Measurements from ENCODE around the gene CD2AP. TPM values are rescaled to one million over a fixed set of nuclear protein-coding genes. Genes with fewer than 3 reads are reported as not detected.

CD2AP gene
- total RNA-seq, 1 experiment from 2014 or later = 43.8 TPM

GRCh38 chr6:47446669-47447330 is 30.8 kb upstream of the CD2AP start:
- ATAC-seq (no peak), DNase-seq (ENCODE audit: low read depth, low spot score) (no peak)
- peaks cover 0 to 6% of the 10 kb centered on the region in 2 experiments; a peak in 1 of 4 replicates for H3K4me1 ChIP-seq (ENCODE audit: control insufficient read depth in 1 of 2, insufficient read depth in 2 of 2, low read length in 2 of 2)
- H3K4me3 ChIP-seq (replicated peaks in 1 of 2; ENCODE audit: low read depth in 1 of 2, low read length in 2 of 2) = no peak overlapping the region
- no peaks in the 10 kb centered on the region for H3K9me2 ChIP-seq (ENCODE audit: insufficient read depth)
- no TSS peak for BruUV-seq (replicated peaks)
- no peaks in the 10 kb centered on the region for H3K9me3 ChIP-seq (ENCODE audit: control insufficient read depth in 1 of 2, insufficient read depth in 1 of 2, low read depth in 1 of 2, low read length in 2 of 2)
- intact Hi-C loops (cut with micrococcal nuclease) = no loop called here
- no peaks in the 10 kb centered on the region for H3K36me3 ChIP-seq (ENCODE audit: control insufficient read depth in 1 of 2, insufficient read depth in 2 of 2, low read length in 2 of 2)
- H2AFZ ChIP-seq (ENCODE audit: low read depth, low read length, poor library complexity, severe bottlenecking) = peak overlapping the region; percentile 50
- no peaks in the 10 kb centered on the region for H3K79me2 ChIP-seq (ENCODE audit: insufficient read depth, low read length)
- H3K27ac ChIP-seq (ENCODE audit: low read depth, low read length) = no peak overlapping the region
- CTCF ChIA-PET = no interaction called here
- H3K9ac ChIP-seq (ENCODE audit: low read length) = no peak overlapping the region
- H3K4me2 ChIP-seq (ENCODE audit: low read length) = peak overlapping the region; percentile 24; the same call in 1 of the 2 replicates
- no peaks in the 10 kb centered on the region for H4K20me1 ChIP-seq (ENCODE audit: insufficient read depth)
- RAD21 ChIA-PET (ENCODE audit: low non-redundant PET in 1 of 2, low total read pairs in 2 of 2, uncharacterized antibody in 2 of 2, unreplicated experiment in 2 of 2) = no interaction called here
- POLR2A ChIA-PET = no interaction called here
- H3K27me3 ChIP-seq (ENCODE audit: insufficient read depth, low read length) = no peaks in the 10 kb centered on the region
- 0 out of 2 replicates have a peak, but pooled peaks have one; percentile 7 for TF ChIP-seq SP1 (IDR thresholded peaks at IDR 0.05; ENCODE audit: low read depth)
- no peak for TF ChIP-seq ZFX (IDR thresholded peaks at IDR 0.05)

DNA sequence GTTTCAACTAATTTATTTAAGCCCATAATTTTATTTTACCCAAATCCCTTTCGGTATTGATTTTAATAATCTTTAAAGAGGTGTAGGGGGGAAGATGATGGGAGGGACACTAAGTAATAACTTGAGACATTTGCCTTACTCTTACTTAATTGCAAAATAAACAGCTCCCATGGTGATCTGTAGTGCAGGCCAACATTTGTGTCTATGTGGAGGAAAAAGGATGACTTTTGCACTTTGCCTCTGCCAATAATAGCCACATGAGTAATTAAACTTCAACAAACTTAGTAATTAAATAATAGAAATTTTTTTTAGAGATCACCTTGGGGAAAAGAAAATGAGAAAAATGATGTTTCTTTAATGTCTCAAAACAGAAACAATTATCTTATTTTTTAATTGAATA is 29.9 kb upstream of the CD2AP start:
- ChIA-PET POLR2A (no interaction called here), RAD21 (ENCODE audit: low non-redundant PET in 1 of 2, low total read pairs in 2 of 2, uncharacterized antibody in 2 of 2, unreplicated experiment in 2 of 2) (no interaction called here), CTCF (no interaction called here)
- no peak for DNase-seq (ENCODE audit: low read depth, low spot score)
- Histone ChIP-seq H3K9me3 (ENCODE audit: control insufficient read depth in 1 of 2, insufficient read depth in 1 of 2, low read depth in 1 of 2, low read length in 2 of 2) (no peaks in the 10 kb centered on the region), H3K9me2 (ENCODE audit: insufficient read depth) (no peaks in the 10 kb centered on the region), H3K27ac (ENCODE audit: low read depth, low read length) (no peak overlapping the region), H3K9ac (ENCODE audit: low read length) (no peak overlapping the region), H3K27me3 (ENCODE audit: insufficient read depth, low read length) (no peaks in the 10 kb centered on the region), H3K4me2 (ENCODE audit: low read length) (no peak overlapping the region), H3K4me3 (replicated peaks in 1 of 2; ENCODE audit: low read depth in 1 of 2, low read length in 2 of 2) (no peak overlapping the region), H3K79me2 (ENCODE audit: insufficient read depth, low read length) (no peaks in the 10 kb centered on the region), H2AFZ (ENCODE audit: low read depth, low read length, poor library complexity, severe bottlenecking) (peak overlapping the region; percentile 50), H3K4me1 (ENCODE audit: control insufficient read depth in 1 of 2, insufficient read depth in 2 of 2, low read length in 2 of 2) (peaks cover 0 to 6% of the 10 kb centered on the region in 2 experiments; a peak in 1 of 4 replicates), H3K36me3 (ENCODE audit: control insufficient read depth in 1 of 2, insufficient read depth in 2 of 2, low read length in 2 of 2) (no peaks in the 10 kb centered on the region), H4K20me1 (ENCODE audit: insufficient read depth) (no peaks in the 10 kb centered on the region)
- intact Hi-C loops (cut with micrococcal nuclease) = no loop called here
- no peak for ATAC-seq
- BruUV-seq (replicated peaks) = no TSS peak
- no peak for TF ChIP-seq TCF7L2 (IDR thresholded peaks at IDR 0.05; ENCODE audit: borderline replicate concordance, extremely low read depth, insufficient read depth, insufficient read length)
- TF ChIP-seq ZFX (IDR thresholded peaks at IDR 0.05) = no peak
- no peak for TF ChIP-seq FOSL1 (IDR thresholded peaks at IDR 0.05; ENCODE audit: low read depth)
- TF ChIP-seq CEBPB (IDR thresholded peaks at IDR 0.05; ENCODE audit: low read depth) = no peak
- TF ChIP-seq POLR2A (IDR thresholded peaks at IDR 0.05; ENCODE audit: borderline replicate concordance, extremely low read depth, insufficient read depth, insufficient read length) = no peak
- TF ChIP-seq MAX (IDR thresholded peaks at IDR 0.05) = no peak
- no peak for TF ChIP-seq ELF1 (IDR thresholded peaks at IDR 0.05; ENCODE audit: borderline replicate concordance, low read depth)
- TF ChIP-seq CBX3 (IDR thresholded peaks at IDR 0.05; ENCODE audit: low read depth) = no peak
- TF ChIP-seq RAD21 (IDR thresholded peaks at IDR 0.05; ENCODE audit: low read depth) = no peak
- no peak for TF ChIP-seq EZH2 (IDR thresholded peaks at IDR 0.05)
- no peak for TF ChIP-seq EZH2phosphoT487 (IDR thresholded peaks at IDR 0.05; ENCODE audit: borderline replicate concordance)
- TF ChIP-seq SP1 (IDR thresholded peaks at IDR 0.05; ENCODE audit: low read depth) = no peak
- TF ChIP-seq, protein P1, sequence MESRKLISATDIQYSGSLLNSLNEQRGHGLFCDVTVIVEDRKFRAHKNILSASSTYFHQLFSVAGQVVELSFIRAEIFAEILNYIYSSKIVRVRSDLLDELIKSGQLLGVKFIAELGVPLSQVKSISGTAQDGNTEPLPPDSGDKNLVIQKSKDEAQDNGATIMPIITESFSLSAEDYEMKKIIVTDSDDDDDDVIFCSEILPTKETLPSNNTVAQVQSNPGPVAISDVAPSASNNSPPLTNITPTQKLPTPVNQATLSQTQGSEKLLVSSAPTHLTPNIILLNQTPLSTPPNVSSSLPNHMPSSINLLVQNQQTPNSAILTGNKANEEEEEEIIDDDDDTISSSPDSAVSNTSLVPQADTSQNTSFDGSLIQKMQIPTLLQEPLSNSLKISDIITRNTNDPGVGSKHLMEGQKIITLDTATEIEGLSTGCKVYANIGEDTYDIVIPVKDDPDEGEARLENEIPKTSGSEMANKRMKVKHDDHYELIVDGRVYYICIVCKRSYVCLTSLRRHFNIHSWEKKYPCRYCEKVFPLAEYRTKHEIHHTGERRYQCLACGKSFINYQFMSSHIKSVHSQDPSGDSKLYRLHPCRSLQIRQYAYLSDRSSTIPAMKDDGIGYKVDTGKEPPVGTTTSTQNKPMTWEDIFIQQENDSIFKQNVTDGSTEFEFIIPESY (IDR thresholded peaks at IDR 0.05; ENCODE audit: extremely low read depth, insufficient replicate concordance, low read length) = no peak
- TF ChIP-seq CTCF (IDR thresholded peaks at IDR 0.05 in 2 of 3, conservative IDR thresholded peaks at IDR 0.05 in 1 of 3; ENCODE audit: borderline replicate concordance in 1 of 3, insufficient read depth in 1 of 3, low read depth in 2 of 3, low read length in 2 of 3) = no peak
- no peak for TF ChIP-seq JUND (IDR thresholded peaks at IDR 0.05)
- TF ChIP-seq EGR1 (IDR thresholded peaks at IDR 0.05; ENCODE audit: low read depth) = no peak
- TF ChIP-seq YY1 (IDR thresholded peaks at IDR 0.05; ENCODE audit: extremely low read depth, insufficient replicate concordance, low read depth, low read length) = no peak
- no peak for TF ChIP-seq SIN3A (IDR thresholded peaks at IDR 0.05; ENCODE audit: low read depth)
